GM20000 (cell line): ENCODE data around the gene CDK3.

Experiments used
- DNase-seq: peaks from one replicate; pipeline ENCODE4 v3.0.0; 2012; ENCODE audit warnings: low spot score
- CTCF ChIP-seq: IDR thresholded peaks from 2 replicates; pipeline ENCODE4 v1.5.1; 2012; ENCODE audit warnings: mild to moderate bottlenecking, control low read depth; ENCODE audit errors: extremely low read depth, missing control alignments

CDK3 gene

GRCh38 chr17:75981019-75981615, 19.5 kb upstream of the CDK3 start:
- no peak for DNase-seq

GRCh38 chr17:75983501-75984181, 17.0 kb upstream of the CDK3 start:
- no peak for TF ChIP-seq CTCF
- no peak for DNase-seq

More at GRCh38 chr17:75981019-75981615, 19.5 kb upstream of the CDK3 start:
- TF ChIP-seq CTCF, result no peak

- TF ChIP-seq CTCF, result no peak
- DNase-seq, result no peak
These were observed 14.7 kb upstream of the CDK3 start for GRCh38 chr17:75985986-75986385.

GRCh38 chr17:75987041-75987440, 13.6 kb upstream of the CDK3 start:
- TF ChIP-seq CTCF, result no peak
- DNase-seq, result no peak

- no peak for TF ChIP-seq CTCF
- no peak for DNase-seq
These were observed 9.3 kb upstream of the CDK3 start for GRCh38 chr17:75991396-75991795.

- TF ChIP-seq CTCF, result no peak
- DNase-seq, result no peak
These were observed 5.8 kb upstream of the CDK3 start for GRCh38 chr17:75994802-75995370.

- no peak for DNase-seq
- no peak for TF ChIP-seq CTCF
These were observed 5.2 kb upstream of the CDK3 start for GRCh38 chr17:75995385-75995925.
